ENCODE data around the gene ASPRV1. TPM values are rescaled to one million over a fixed set of nuclear protein-coding genes. Genes with fewer than 3 reads are reported as not detected.

Gene ASPRV1
- total RNA-seq, 4 donors from 2014 or later = 1.6 to 4.1 (median 2.9) TPM

DNA sequence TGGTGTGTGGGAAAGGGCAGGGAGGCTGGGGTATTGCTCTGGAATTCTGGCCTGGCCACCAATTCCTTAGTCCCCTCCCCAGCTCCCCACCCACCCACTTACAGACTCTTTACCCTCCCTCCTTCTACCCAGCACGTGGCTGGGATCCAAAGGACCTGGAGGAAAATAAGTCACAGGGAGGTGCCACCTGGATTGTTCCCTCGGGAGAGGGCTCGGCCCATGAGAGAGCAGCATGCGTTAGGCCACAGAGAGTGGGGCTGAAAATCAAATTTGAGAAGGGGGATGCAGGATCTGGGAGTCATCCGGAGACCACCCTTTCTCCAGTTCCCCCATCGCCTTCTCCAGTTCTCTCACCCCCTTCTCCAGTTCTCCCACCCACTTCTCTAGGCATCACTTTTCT, 3.0 kb downstream of the ASPRV1 start:
- no peak for TF ChIP-seq CTCF (IDR thresholded peaks at IDR 0.05)

GRCh38 chr2:69957965-69958364, 3.5 kb downstream of the ASPRV1 start:
- no peaks in the 10 kb centered on the region for H3K36me3 ChIP-seq
- no peaks in the 10 kb centered on the region for H3K4me1 ChIP-seq
- H3K27me3 ChIP-seq = no peaks in the 10 kb centered on the region
- no peak overlapping the region for H3K4me3 ChIP-seq
- H3K9me3 ChIP-seq = no peaks in the 10 kb centered on the region
- no peak for DNase-seq
- no peak overlapping the region for H3K27ac ChIP-seq
- no peak for TF ChIP-seq POLR2A (IDR thresholded peaks at IDR 0.05)
- no peak for TF ChIP-seq CTCF (IDR thresholded peaks at IDR 0.05)

More for the DNA sequence above, 3.0 kb downstream of the ASPRV1 start:
- DNase-seq = no peak
- H3K27ac ChIP-seq = no peak overlapping the region
- H3K27me3 ChIP-seq = no peaks in the 10 kb centered on the region
- H3K4me3 ChIP-seq = no peak overlapping the region
- no peaks in the 10 kb centered on the region for H3K36me3 ChIP-seq
- H3K4me1 ChIP-seq = peaks cover 0 to 2% (median 0%) of the 10 kb centered on the region in 4 donors
- no peaks in the 10 kb centered on the region for H3K9me3 ChIP-seq

DNA sequence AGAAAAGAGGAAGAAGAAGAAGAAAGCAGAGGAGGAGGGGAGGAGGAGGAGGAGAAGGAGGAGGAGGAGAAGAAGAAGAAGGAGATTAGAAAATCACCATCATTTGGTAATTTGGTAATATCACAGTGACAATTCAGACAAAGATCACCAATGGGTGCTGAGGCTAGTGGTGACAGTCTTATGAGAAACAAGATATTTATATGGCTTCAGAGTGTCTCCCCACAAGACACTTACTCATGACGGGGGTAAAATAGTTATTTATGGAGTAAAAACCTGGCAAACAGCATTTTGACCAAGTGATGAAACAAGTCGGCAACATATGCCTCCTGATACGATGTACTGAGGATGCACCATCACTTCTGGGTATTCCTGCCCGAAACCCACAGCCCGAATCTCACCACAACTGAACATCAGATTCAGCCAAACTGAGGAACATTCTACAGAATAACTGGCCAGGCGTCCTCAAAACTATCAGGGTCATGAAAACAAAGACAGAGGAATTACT, 4.9 kb downstream of the ASPRV1 start:
- Histone ChIP-seq H3K9me3 (no peaks in the 10 kb centered on the region), H3K4me1 (no peaks in the 10 kb centered on the region), H3K27me3 (no peaks in the 10 kb centered on the region), H3K4me3 (no peak overlapping the region), H3K27ac (no peak overlapping the region), H3K36me3 (no peaks in the 10 kb centered on the region)
- DNase-seq = no peak
- no peak for TF ChIP-seq CTCF (IDR thresholded peaks at IDR 0.05)
- no peak for TF ChIP-seq POLR2A (IDR thresholded peaks at IDR 0.05)

- H3K4me3 ChIP-seq = no peak overlapping the region
- TF ChIP-seq CTCF (IDR thresholded peaks at IDR 0.05) = no peak
- no peak for TF ChIP-seq POLR2A (IDR thresholded peaks at IDR 0.05)
- H3K9me3 ChIP-seq = no peaks in the 10 kb centered on the region
- H3K27me3 ChIP-seq = no peaks in the 10 kb centered on the region
- no peaks in the 10 kb centered on the region for H3K36me3 ChIP-seq
- H3K4me1 ChIP-seq = no peaks in the 10 kb centered on the region
- H3K27ac ChIP-seq = no peak overlapping the region
- no peak for DNase-seq
Measured at GRCh38 chr2:69955029-69955428, 6.4 kb downstream of the ASPRV1 start.

GRCh38 chr2:69954084-69954483, 7.3 kb downstream of the ASPRV1 start:
- Histone ChIP-seq H3K4me3 (no peak overlapping the region), H3K27ac (no peak overlapping the region), H3K27me3 (no peaks in the 10 kb centered on the region), H3K36me3 (no peaks in the 10 kb centered on the region), H3K4me1 (no peaks in the 10 kb centered on the region), H3K9me3 (no peaks in the 10 kb centered on the region)
- DNase-seq = no peak
- TF ChIP-seq POLR2A (IDR thresholded peaks at IDR 0.05) = no peak
- TF ChIP-seq CTCF (IDR thresholded peaks at IDR 0.05) = no peak
